RWPE1 (cell line): ENCODE measurements around the gene DPM3.

Source experiments
- CTCF ChIA-PET: fragments of 350-600 bp; sonication (Branson Sonifier 250); formaldehyde crosslinking; extraction: SDS; loops from one replicate; lab custom pipeline; 2021; lab: Yijun Ruan, JAX
- POLR2A ChIA-PET: fragments of 400-600 bp; formaldehyde crosslinking; extraction: SDS; loops from one replicate; lab custom pipeline; 2020; ENCODE audit warnings: antibody characterized with exemption; ENCODE audit not compliant: low non-redundant PET; lab: Yijun Ruan, JAX
- DNase-seq: peaks from one replicate; pipeline ENCODE4 v3.0.0; 2012; ENCODE audit warnings: low spot score
- H3K27ac ChIP-seq: fragments of 450-650 bp; 2 replicates; pipeline ENCODE4 v1.5.1; 2017
- CTCF ChIP-seq: fragments of 450-650 bp; conservative IDR thresholded peaks from 2 replicates; pipeline ENCODE4 v1.5.1; 2017; ENCODE audit warnings: low read depth, mild to moderate bottlenecking

DPM3 gene

GRCh38 chr1:155176544-155177071, 36.3 kb upstream of the DPM3 start:
- peak overlapping the region; percentile 87 for H3K27ac ChIP-seq
- TF ChIP-seq CTCF: peak; percentile 91
- DNase-seq: peak; percentile 89
- ChIA-PET CTCF (interaction anchor here (0.6 to 2.7 kb wide), 7 partner anchors 9 to 88 kb away, joined by 3 to 25 read pairs (median 5); no protein-coding TSS in a partner anchor), POLR2A (interaction anchor here (0.5 kb wide), 1 partner anchor 204 kb away, joined by 3 read pairs; no protein-coding TSS in a partner anchor)

GRCh38 chr1:155175927-155176371, 35.6 kb upstream of the DPM3 start:
- ChIA-PET POLR2A (no interaction called here), CTCF (interaction anchor here (0.6 to 2.7 kb wide), 2 partner anchors 9 to 18 kb away, joined by 3 to 25 read pairs; no protein-coding TSS in a partner anchor)
- no peak for DNase-seq
- H3K27ac ChIP-seq: peak overlapping the region; percentile 87
- no peak for TF ChIP-seq CTCF

- no peak for DNase-seq
Observed at GRCh38 chr1:155175281-155175926, 35.1 kb upstream of the DPM3 start.

GRCh38 chr1:155174324-155175280, 34.3 kb upstream of the DPM3 start:
- DNase-seq: no peak
- peak overlapping the region; percentile 87 for H3K27ac ChIP-seq
- TF ChIP-seq CTCF: no peak
- ChIA-PET POLR2A (no interaction called here), CTCF (interaction anchor here (0.7 to 2.7 kb wide), 5 partner anchors 19 to 173 kb away, joined by 3 to 25 read pairs (median 3); no protein-coding TSS in a partner anchor)

More at GRCh38 chr1:155175281-155175926, 35.1 kb upstream of the DPM3 start:
- CTCF ChIA-PET: interaction anchor here (0.9 to 2.7 kb wide), 3 partner anchors 18 to 84 kb away, joined by 3 to 25 read pairs (median 3); no protein-coding TSS in a partner anchor
- POLR2A ChIA-PET: no interaction called here
- no peak for TF ChIP-seq CTCF
- H3K27ac ChIP-seq: peak overlapping the region; percentile 87

GRCh38 chr1:155173478-155174323, 33.4 kb upstream of the DPM3 start, which contains the start of gene TRIM46:
Gene TRIM46 (plus strand): TSS chr1:155173849. CDS start chr1:155173967, 118 bp downstream.
- ChIA-PET CTCF (interaction anchor here (0.6 to 3.7 kb wide), 13 partner anchors 19 to 173 kb away, joined by 3 to 26 read pairs (median 5); partner anchors contain the start of gene EFNA3), POLR2A (interaction anchor here (0.6 to 1.1 kb wide), 2 partner anchors 39 to 43 kb away, joined by 3 to 7 read pairs; no protein-coding TSS in a partner anchor)
- TF ChIP-seq CTCF: peak; percentile 65; the same call in 1 of the 2 replicates
- peak within 1 kb of the TSS; percentile 87 for H3K27ac ChIP-seq
- DNase-seq: peak; percentile 54
